A549 (cell line): Measurements from ENCODE around the gene PTPRN2. TPM values are rescaled to one million over a fixed set of nuclear protein-coding genes. Genes with fewer than 3 reads are reported as not detected.

Experiments used
- ATAC-seq, 2 experiments: fragments of 200-7000 bp in 1 of 2; fragments of >200 bp in 1 of 2; cut with Nextera tagmentation in 1 of 2; cut with Tn5 transposase in 1 of 2; 3 replicates each; pipeline versions ENCODE4 v1.8.0 to v1.9.1; 2018 to 2020; ENCODE audit warnings: mild to moderate bottlenecking in 1 of 2, moderate library complexity in 1 of 2
- CTCF ChIA-PET: fragments of 300-600 bp; sonication (Branson Sonifier 250); formaldehyde crosslinking; extraction: SDS; loops from one replicate; lab custom pipeline; 2021; ENCODE audit warnings: antibody characterized with exemption, inconsistent platforms; lab: Yijun Ruan, JAX
- POLR2A ChIA-PET: fragments of 350-600 bp; formaldehyde crosslinking; extraction: SDS; loops from one replicate; lab custom pipeline; 2021; ENCODE audit warnings: antibody characterized with exemption, inconsistent platforms; lab: Yijun Ruan, JAX
- DNase-seq, 2 experiments: peaks; one replicate each; pipeline versions ENCODE4 v3.0.0 to v3.0.0-alpha.2; 2011 to 2016; ENCODE audit warnings: low read depth in 1 of 2, low spot score in 1 of 2
- FAIRE-seq: peaks from 2 replicates; lab custom pipeline; 2011; peaks lifted over from hg19 to GRCh38; lab: Jason Lieb, UNC
- H3K27ac ChIP-seq, 2 experiments: fragments of >200 bp; sonication (Bioruptor Twin); formaldehyde crosslinking; 3 replicates each; pipeline ENCODE4 v1.5.1; 2016 to 2017
- H3K4me1 ChIP-seq: fragments of >200 bp; sonication (Bioruptor Twin); formaldehyde crosslinking; 3 replicates; pipeline ENCODE4 v1.6.1; 2016
- H3K4me2 ChIP-seq: fragments of >200 bp; sonication (Bioruptor Twin); formaldehyde crosslinking; 3 replicates; pipeline ENCODE4 v1.6.1; 2016
- H3K4me3 ChIP-seq: fragments of >200 bp; sonication (Bioruptor Twin); formaldehyde crosslinking; 3 replicates; pipeline ENCODE4 v1.5.1; 2016
- H3K9me3 ChIP-seq: fragments of >200 bp; sonication (Bioruptor Twin); formaldehyde crosslinking; 3 replicates; pipeline ENCODE4 v1.6.1; 2016
- BCL3 ChIP-seq: fragments of >200 bp; sonication (Bioruptor Twin); formaldehyde crosslinking; IDR thresholded peaks from 3 replicates; pipeline ENCODE4 v1.6.1; 2016
- CBX8 ChIP-seq: fragments of 200-600 bp; sonication (generic); IDR thresholded peaks from 2 replicates; pipeline ENCODE4 v1.6.1; 2016
- CEBPB ChIP-seq, 2 experiments: fragments of >200 bp in 1 of 2; sonication (Bioruptor Twin) in 1 of 2; formaldehyde crosslinking in 1 of 2; IDR thresholded peaks; 2 replicates each; pipeline ENCODE4 v1.6.1; 2012 to 2016
- EP300 ChIP-seq, 2 experiments: fragments of >200 bp; sonication (Bioruptor Twin); formaldehyde crosslinking; IDR thresholded peaks; 2 replicates in 1 of 2; 3 replicates in 1 of 2; pipeline ENCODE4 v1.6.1; 2016 to 2017
- RAD21 ChIP-seq, 2 experiments: fragments of >200 bp in 1 of 2; sonication (Bioruptor Twin) in 1 of 2; formaldehyde crosslinking in 1 of 2; IDR thresholded peaks in 1 of 2; conservative IDR thresholded peaks in 1 of 2; 2 replicates in 1 of 2; 3 replicates in 1 of 2; pipeline ENCODE4 v1.6.1; 2012 to 2018; ENCODE audit warnings: inconsistent platforms in 1 of 2
- RCOR1 ChIP-seq: fragments of 150-350 bp; IDR thresholded peaks from 2 replicates; pipeline ENCODE4 v1.6.1; 2014; ENCODE audit warnings: antibody characterized with exemption, low read length, low read depth
- RFX5 ChIP-seq: fragments of 450-650 bp; IDR thresholded peaks from 2 replicates; pipeline ENCODE4 v1.7.1; 2014; ENCODE audit warnings: antibody characterized with exemption, mild to moderate bottlenecking, moderate library complexity
- SREBF2 ChIP-seq: fragments of 450-650 bp; IDR thresholded peaks from 2 replicates; pipeline ENCODE4 v1.6.1; 2014; ENCODE audit warnings: mild to moderate bottlenecking, moderate library complexity
- TFCP2L1 ChIP-seq: fragments of 250-450 bp; sonication (Bioruptor Pico); IDR thresholded peaks from 2 replicates; pipeline ENCODE4 v1.5.0; 2021; ENCODE audit warnings: mild to moderate bottlenecking
- ZC3H11A ChIP-seq: fragments of 450-650 bp; IDR thresholded peaks from 2 replicates; pipeline ENCODE4 v1.6.1; 2014; ENCODE audit warnings: antibody characterized with exemption, mild to moderate bottlenecking
- WGBS: methylation state at CpG from one replicate; pipeline ENCODE4 v1.1.6; 2017; ENCODE audit errors: missing lambda C conversion rate; 5-methylcytosine and 5-hydroxymethylcytosine counted together
- polyA plus RNA-seq, 4 experiments: library from polyadenylated mRNA; depleted of rRNA in 3 of 4; stranded (reverse); fragments of >200 nt; fragmentation: RNase III in 1 of 4; extraction: RNeasy Plus Mini Kit Qiagen cat#74134 plus additional on column Dnase treatment in 1 of 4; gene quantifications; 2 replicates in 3 of 4; 3 replicates in 1 of 4; pipeline ENCODE4 v1.2.3, GENCODE V29; 2011 to 2017
- TF ChIP-seq, protein P1 (sequence below): fragments of >200 bp; sonication (Bioruptor Twin); formaldehyde crosslinking; IDR thresholded peaks from 3 replicates; pipeline ENCODE4 v1.5.1; 2016

PTPRN2 gene
- polyA plus RNA-seq, 2 of the 4 experiments (the other 2 are of a cell fraction), result 0.41 to 1.2 TPM

- FAIRE-seq (no peak), ATAC-seq (0 out of 6 replicates have a peak, but pooled peaks of 1 of the 2 experiments have one; percentile 42), DNase-seq (peak in 1 of 2 experiments; percentile 12)
- ChIA-PET CTCF (interaction anchor here (0.5 to 0.9 kb wide), 2 partner anchors 328 to 621 kb away, joined by 4 to 5 read pairs; partner anchors contain the start of gene UBE3C), POLR2A (no interaction called here)
- TF ChIP-seq RAD21 (conservative IDR thresholded peaks at IDR 0.05 in 1 of 2, IDR thresholded peaks at IDR 0.05 in 1 of 2) (peak in 1 of 2 experiments; percentile 31; a peak in 2 of 5 replicates), BCL3 (no peak)
- no peaks in the 10 kb centered on the region for H3K9me3 ChIP-seq
- H3K4me3 ChIP-seq, result no peak overlapping the region
- 20% methylated on average over 14 of the region's 17 CpGs for WGBS
- H3K4me1 ChIP-seq, result no peaks in the 10 kb centered on the region
- no peak overlapping the region for H3K4me2 ChIP-seq
- H3K27ac ChIP-seq, result no peak overlapping the region
Observed at GRCh38 chr7:157760004-157760730, 827.5 kb downstream of the PTPRN2 start.

- no peak for DNase-seq
- Histone ChIP-seq H3K4me2 (no peak overlapping the region), H3K4me1 (no peaks in the 10 kb centered on the region), H3K27ac (no peak overlapping the region), H3K9me3 (no peaks in the 10 kb centered on the region), H3K4me3 (no peak overlapping the region)
- ATAC-seq, result no peak; a peak in 1 of 6 replicates
- WGBS, result 46% methylated on average over 16 of the region's 19 CpGs
- no peak for TF ChIP-seq ZC3H11A
- ChIA-PET POLR2A (no interaction called here), CTCF (interaction anchor here (0.9 kb wide), 1 partner anchor 327 kb away, joined by 5 read pairs; no protein-coding TSS in a partner anchor)
- FAIRE-seq, result no peak
Observed at GRCh38 chr7:157759246-157759805, 828.3 kb downstream of the PTPRN2 start.

- no peak for TF ChIP-seq CBX8
- TF ChIP-seq TFCP2L1 (CRISPR knock-in tag), result no peak
- TF ChIP-seq CEBPB (IDR thresholded peaks at IDR 0.05), result no peak
- TF ChIP-seq EP300 (IDR thresholded peaks at IDR 0.05), result no peak
- TF ChIP-seq, protein P1, sequence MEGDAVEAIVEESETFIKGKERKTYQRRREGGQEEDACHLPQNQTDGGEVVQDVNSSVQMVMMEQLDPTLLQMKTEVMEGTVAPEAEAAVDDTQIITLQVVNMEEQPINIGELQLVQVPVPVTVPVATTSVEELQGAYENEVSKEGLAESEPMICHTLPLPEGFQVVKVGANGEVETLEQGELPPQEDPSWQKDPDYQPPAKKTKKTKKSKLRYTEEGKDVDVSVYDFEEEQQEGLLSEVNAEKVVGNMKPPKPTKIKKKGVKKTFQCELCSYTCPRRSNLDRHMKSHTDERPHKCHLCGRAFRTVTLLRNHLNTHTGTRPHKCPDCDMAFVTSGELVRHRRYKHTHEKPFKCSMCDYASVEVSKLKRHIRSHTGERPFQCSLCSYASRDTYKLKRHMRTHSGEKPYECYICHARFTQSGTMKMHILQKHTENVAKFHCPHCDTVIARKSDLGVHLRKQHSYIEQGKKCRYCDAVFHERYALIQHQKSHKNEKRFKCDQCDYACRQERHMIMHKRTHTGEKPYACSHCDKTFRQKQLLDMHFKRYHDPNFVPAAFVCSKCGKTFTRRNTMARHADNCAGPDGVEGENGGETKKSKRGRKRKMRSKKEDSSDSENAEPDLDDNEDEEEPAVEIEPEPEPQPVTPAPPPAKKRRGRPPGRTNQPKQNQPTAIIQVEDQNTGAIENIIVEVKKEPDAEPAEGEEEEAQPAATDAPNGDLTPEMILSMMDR, result no peak
- TF ChIP-seq RCOR1, result no peak
- TF ChIP-seq SREBF2, result no peak
- TF ChIP-seq RFX5, result no peak
- DNase-seq (no peak), ATAC-seq (no peak; a peak in 1 of 6 replicates), FAIRE-seq (no peak)
- CTCF ChIA-PET, result no interaction called here
- WGBS, result 41% methylated on average over 21 of the region's 36 CpGs
- H3K27ac ChIP-seq, result no peak overlapping the region
- H3K9me3 ChIP-seq, result no peaks in the 10 kb centered on the region
- no peak overlapping the region for H3K4me3 ChIP-seq
- no peaks in the 10 kb centered on the region for H3K4me1 ChIP-seq
- POLR2A ChIA-PET, result no interaction called here
- no peak overlapping the region for H3K4me2 ChIP-seq
Observed at GRCh38 chr7:157758468-157759245, 829.0 kb downstream of the PTPRN2 start.

DNA sequence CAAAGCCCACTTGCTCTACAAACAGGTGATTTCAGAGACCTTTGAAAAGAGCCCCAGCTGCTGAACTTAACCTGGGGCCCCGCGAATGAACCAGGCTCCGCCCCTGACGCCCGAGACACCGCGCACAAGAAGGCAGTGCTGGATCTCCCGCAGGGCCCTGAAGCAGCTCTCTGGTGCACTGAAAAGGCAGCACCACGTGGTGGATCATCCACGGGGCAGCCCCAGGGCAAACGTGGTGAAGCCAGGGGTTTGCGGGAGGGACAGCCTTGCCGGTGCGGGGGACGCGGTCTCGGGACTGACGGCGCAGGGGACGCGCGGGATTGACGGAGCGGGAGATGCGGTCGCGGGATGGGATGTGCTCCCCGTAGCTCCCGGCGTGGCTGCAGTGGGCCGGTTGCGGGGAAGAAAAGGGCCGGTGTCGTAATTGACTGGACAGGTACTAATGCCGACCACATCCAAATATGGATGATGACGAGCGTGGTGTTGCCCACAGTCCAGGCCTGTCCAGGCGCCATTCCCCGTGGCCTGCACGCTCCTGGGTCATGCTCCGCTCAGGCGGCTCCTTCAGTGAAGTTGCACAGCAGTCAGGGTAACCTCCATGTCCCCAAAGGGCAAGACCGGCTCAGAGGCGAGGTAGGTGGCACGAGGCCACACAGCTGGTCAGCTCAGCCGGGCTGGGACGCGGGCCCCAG is 829.7 kb downstream of the PTPRN2 start:
- CTCF ChIA-PET, result no interaction called here

More for the DNA sequence above, 829.7 kb downstream of the PTPRN2 start:
- 81% methylated on average over 37 of the region's 48 CpGs for WGBS
- DNase-seq (no peak), ATAC-seq (no peak; a peak in 1 of 6 replicates), FAIRE-seq (no peak)
- H3K9me3 ChIP-seq, result no peaks in the 10 kb centered on the region
- no peak overlapping the region for H3K27ac ChIP-seq
- no peaks in the 10 kb centered on the region for H3K4me1 ChIP-seq
- POLR2A ChIA-PET, result no interaction called here
- TF ChIP-seq CEBPB (IDR thresholded peaks at IDR 0.05), result no peak
- no peak overlapping the region for H3K4me3 ChIP-seq
- H3K4me2 ChIP-seq, result no peak overlapping the region
